Endothelial cell of umbilical vein (primary cell): ENCODE data around the gene FAM43B. TPM values are rescaled to one million over a fixed set of nuclear protein-coding genes. Genes with fewer than 3 reads are reported as not detected.

Source experiments
- BruUV-seq: library from RNA; stranded (reverse); fragments of 400-500 nt; replicated peaks from 2 replicates; lab custom pipeline; 2021; lab: Mats Ljungman, UMichigan
- CTCF ChIA-PET: fragments of 300-600, 350-600 bp; sonication (Branson Sonifier 250); formaldehyde crosslinking; loops from one replicate; lab custom pipeline; 2021; ENCODE audit warnings: antibody characterized with exemption, inconsistent platforms; lab: Charles Lee
- POLR2A ChIA-PET: fragments of 300-600, 350-600 bp; sonication (Branson Sonifier 250); formaldehyde crosslinking; loops from one replicate; lab custom pipeline; 2021; ENCODE audit warnings: antibody characterized with exemption, inconsistent platforms; lab: Charles Lee
- DNase-seq: peaks from one replicate; pipeline ENCODE4 v3.0.0-alpha.2; 2011; ENCODE audit warnings: low read depth, low spot score
- FAIRE-seq: peaks from 2 replicates; lab custom pipeline; 2011; peaks lifted over from hg19 to GRCh38; lab: Jason Lieb, UNC
- H2AFZ ChIP-seq: 2 replicates; pipeline ENCODE4 v1.6.0; 2012; ENCODE audit warnings: low read depth, low read length, control low read depth, inconsistent platforms
- H3K27ac ChIP-seq: 2 replicates; pipeline ENCODE4 v1.5.1; 2011; ENCODE audit warnings: low read depth, mild to moderate bottlenecking, control low read depth, low read length, moderate library complexity; ENCODE audit not compliant: insufficient read depth
- H3K27me3 ChIP-seq, 2 experiments: 2 replicates each; pipeline versions ENCODE4 v1.6.0 to v1.6.1; 2011; ENCODE audit warnings: low read length in 2 of 2, mixed read lengths in 1 of 2; ENCODE audit not compliant: control insufficient read depth in 2 of 2, insufficient read depth in 2 of 2
- H3K36me3 ChIP-seq, 2 experiments: 2 replicates in 1 of 2; 3 replicates in 1 of 2; pipeline ENCODE4 v1.5.1; 2011; ENCODE audit warnings: low read length in 2 of 2, mild to moderate bottlenecking in 1 of 2, moderate library complexity in 1 of 2; ENCODE audit not compliant: control insufficient read depth in 2 of 2, insufficient read depth in 2 of 2; ENCODE audit errors: extremely low read depth in 1 of 2
- H3K4me1 ChIP-seq: 3 replicates; pipeline ENCODE4 v1.5.1; 2011; ENCODE audit warnings: mild to moderate bottlenecking, low read length; ENCODE audit not compliant: control insufficient read depth, insufficient read depth; ENCODE audit errors: extremely low read depth
- H3K4me2 ChIP-seq: 2 replicates; pipeline ENCODE4 v1.6.1; 2011; ENCODE audit warnings: low read length, control low read depth, mixed read lengths; ENCODE audit not compliant: insufficient read depth
- H3K4me3 ChIP-seq, 3 experiments: fragments of 200-600 bp in 1 of 3; sonication (generic), shearing (Covaris generic) in 1 of 3; replicated peaks in 1 of 3; 2 replicates each; pipeline ENCODE4 v1.5.1; 2011 to 2016; ENCODE audit warnings: control low read depth in 3 of 3, low read length in 3 of 3, mild to moderate bottlenecking in 2 of 3, inconsistent platforms in 1 of 3, low read depth in 1 of 3, moderate library complexity in 1 of 3; ENCODE audit not compliant: insufficient read depth in 1 of 3
- H3K79me2 ChIP-seq: 2 replicates; pipeline ENCODE4 v1.6.0; 2012; ENCODE audit warnings: low read length, inconsistent platforms; ENCODE audit not compliant: control insufficient read depth, insufficient read depth
- H3K9ac ChIP-seq: replicated peaks from 2 replicates; pipeline ENCODE3; 2011; ENCODE audit warnings: low read length, control low read depth; ENCODE audit not compliant: insufficient read depth; ENCODE audit errors: extremely low read depth
- H3K9me1 ChIP-seq: replicated peaks from 3 replicates; pipeline ENCODE4 v1.6.0; 2011; ENCODE audit warnings: mild to moderate bottlenecking, low read length; ENCODE audit not compliant: control insufficient read depth, insufficient read depth; ENCODE audit errors: extremely low read depth
- H3K9me3 ChIP-seq: replicated peaks from 2 replicates; pipeline ENCODE4 v1.5.1; 2012; ENCODE audit warnings: low read length, inconsistent platforms; ENCODE audit not compliant: control insufficient read depth, insufficient read depth
- H4K20me1 ChIP-seq: replicated peaks from 2 replicates; pipeline ENCODE3; 2011; ENCODE audit warnings: mild to moderate bottlenecking, low read length; ENCODE audit not compliant: control insufficient read depth, insufficient read depth; ENCODE audit errors: extremely low read depth
- CTCF ChIP-seq, 2 donors: IDR thresholded peaks; 1 replicate in 1 of 2; 2 replicates in 1 of 2; pipeline ENCODE4 v1.5.1; 2011; ENCODE audit warnings: low read length in 2 of 2, mild to moderate bottlenecking in 2 of 2, moderate library complexity in 2 of 2, control low read depth in 1 of 2, inconsistent platforms in 1 of 2, low read depth in 1 of 2; ENCODE audit not compliant: insufficient read depth in 1 of 2; ENCODE audit errors: extremely low read depth in 1 of 2
- EZH2 ChIP-seq: IDR thresholded peaks from 2 replicates; pipeline ENCODE4 v1.6.1; 2012; ENCODE audit warnings: borderline replicate concordance, low read depth, mild to moderate bottlenecking, moderate library complexity, low read length, inconsistent platforms; ENCODE audit not compliant: severe bottlenecking
- FOS ChIP-seq: IDR thresholded peaks from 2 replicates; pipeline ENCODE4 v1.6.1; 2011; ENCODE audit warnings: mild to moderate bottlenecking, low read length, moderate library complexity, borderline replicate concordance; ENCODE audit not compliant: insufficient read depth
- GATA2 ChIP-seq: IDR thresholded peaks from 2 replicates; pipeline ENCODE4 v1.7.0; 2011; ENCODE audit warnings: low read depth, mild to moderate bottlenecking, moderate library complexity, mixed read lengths, low read length; ENCODE audit not compliant: insufficient read length, insufficient read depth
- JUN ChIP-seq: IDR thresholded peaks from 2 replicates; pipeline ENCODE4 v1.6.1; 2011; ENCODE audit warnings: borderline replicate concordance, low read depth; ENCODE audit not compliant: insufficient read length, insufficient read depth
- MYC ChIP-seq: IDR thresholded peaks from one replicate; pipeline ENCODE4 v1.6.1; 2011; ENCODE audit warnings: mild to moderate bottlenecking, low read depth, low read length
- POLR2A ChIP-seq: IDR thresholded peaks from 2 replicates; pipeline ENCODE4 v1.6.1; 2012; ENCODE audit warnings: low read depth, mild to moderate bottlenecking, control low read depth, low read length
- POLR2AphosphoS5 ChIP-seq: IDR thresholded peaks from 2 replicates; pipeline ENCODE4 v1.6.1; 2012; ENCODE audit warnings: low read depth, mild to moderate bottlenecking, control low read depth, low read length, moderate library complexity; ENCODE audit not compliant: insufficient read depth
- dilution Hi-C: fragments of 300-500 bp; cut with MboI; formaldehyde crosslinking; loops from one replicate; pipeline ENCODE4 v1.15.0; 2019; ENCODE audit warnings: low sequenced_read_pairs; ENCODE audit not compliant: extremely low pct_ligation_motif_present
- intact Hi-C: fragments of 100-400 bp; cut with micrococcal nuclease; formaldehyde crosslinking; loops from one replicate; pipeline ENCODE4 v1.10.0; 2022
- polyA plus RNA-seq, 4 experiments: library from polyadenylated mRNA; depleted of rRNA in 3 of 4; stranded (reverse) in 3 of 4; unstranded in 1 of 4; fragments of >200 nt; gene quantifications; 2 replicates each; pipeline versions ENCODE4 v1.2.1 to v1.2.3, GENCODE V29; 2011 to 2012; ENCODE audit warnings: missing spikeins in 1 of 4
- total RNA-seq: library from RNA; stranded (reverse); gene quantifications from 2 replicates; pipeline ENCODE4 v1.2.3, GENCODE V29; 2021
- TF ChIP-seq, protein P1 (sequence below): IDR thresholded peaks from 2 replicates; pipeline ENCODE4 v1.6.1; 2011; ENCODE audit not compliant: insufficient read depth, insufficient read length

Gene FAM43B
- total and polyA plus RNA-seq, 2 donors (not counting 3 experiments of a cell fraction or from before 2014, with no cell fraction given): not detected

DNA sequence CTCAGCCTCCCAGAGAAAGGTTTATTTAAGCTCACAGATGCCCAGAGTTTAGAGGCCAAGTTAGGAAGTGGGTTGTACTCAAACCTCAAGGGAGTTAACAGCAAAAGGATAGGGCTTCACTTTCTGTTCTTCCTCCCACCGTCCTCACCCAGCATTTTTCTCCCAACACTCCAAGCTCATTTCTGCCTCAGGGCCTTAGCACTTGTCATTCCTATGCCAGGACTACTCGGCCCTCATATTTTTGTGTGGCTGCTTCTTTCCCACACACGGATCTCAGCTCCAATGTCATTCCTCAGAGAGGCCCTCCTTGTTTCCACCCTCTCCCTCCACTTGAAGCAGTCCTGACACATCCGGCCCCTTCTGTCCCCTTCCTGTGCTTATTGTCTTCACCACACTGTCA lies 12.9 kb downstream of the FAM43B start:
- intact Hi-C loops: no loop called here
- Histone ChIP-seq H3K79me2 (no peaks in the 10 kb centered on the region), H3K27me3 (peaks cover 3 to 5% of the 10 kb centered on the region in 2 experiments), H3K4me1 (no peaks in the 10 kb centered on the region), H3K4me3 (no peak overlapping the region), H3K9me3 (no peaks in the 10 kb centered on the region), H3K9ac (no peak overlapping the region), H2AFZ (no peak overlapping the region), H4K20me1 (no peaks in the 10 kb centered on the region), H3K9me1 (no peaks in the 10 kb centered on the region), H3K4me2 (no peak overlapping the region), H3K36me3 (no peaks in the 10 kb centered on the region), H3K27ac (no peak overlapping the region)
- ChIA-PET POLR2A (no interaction called here), CTCF (interaction anchor here (0.8 to 2.9 kb wide), 2 partner anchors 10 to 13 kb away, joined by 3 to 21 read pairs; partner anchors contain the start of gene FAM43B)
- dilution Hi-C loops: no loop called here
- FAIRE-seq (no peak), DNase-seq (no peak)
- no peak for TF ChIP-seq EZH2
- TF ChIP-seq CTCF (IDR thresholded peaks at IDR 0.05; ENCODE audit: extremely low read depth in 1 of 2, insufficient read depth in 1 of 2, low read depth in 1 of 2, low read length in 2 of 2): no peak
- TF ChIP-seq MYC: no peak
- no peak for TF ChIP-seq POLR2AphosphoS5
- TF ChIP-seq JUN: no peak
- no peak for TF ChIP-seq POLR2A
- TF ChIP-seq, protein P1, sequence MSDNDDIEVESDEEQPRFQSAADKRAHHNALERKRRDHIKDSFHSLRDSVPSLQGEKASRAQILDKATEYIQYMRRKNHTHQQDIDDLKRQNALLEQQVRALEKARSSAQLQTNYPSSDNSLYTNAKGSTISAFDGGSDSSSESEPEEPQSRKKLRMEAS: no peak
- TF ChIP-seq FOS: no peak
- no peak for TF ChIP-seq GATA2
- no TSS peak for BruUV-seq
